Tibial nerve (tissue), 4 donors: ENCODE data around the gene ELFN1. TPM values are rescaled to one million over a fixed set of nuclear protein-coding genes. Genes with fewer than 3 reads are reported as not detected.

Source experiments
- total RNA-seq, 4 donors: library from RNA; depleted of rRNA; stranded (reverse); fragments of >200 nt; gene quantifications; one replicate each; pipeline ENCODE4 v1.1.0, GENCODE V29; 2016

The ELFN1 gene
- total RNA-seq, 4 donors from 2014 or later, result 0.21 to 2.4 (median 1.5) TPM

Other genes with a start within 250 kb of the ELFN1 start
- 100 to 1,000 TPM in 2 of 4 donors, 10 to 100 TPM in 2; 67.6 to 153 (median 104) TPM for gene MICALL2, start 210.8 kb upstream of the ELFN1 start, total RNA-seq
- gene INTS1, start 165.9 kb upstream of the ELFN1 start, total RNA-seq, result 10 to 100 TPM; 45.7 to 81.6 (median 52.3) TPM
- gene MAFK, start 139.6 kb upstream of the ELFN1 start, total RNA-seq, result 100 to 1,000 TPM in 2 of 4 donors, 10 to 100 TPM in 2; 41.3 to 117 (median 74.5) TPM
- gene TMEM184A, start 114.1 kb upstream of the ELFN1 start, total RNA-seq, result 1 to 10 TPM in 1 of 4 donors, under 1 TPM in 1, not detected in 2; 0.66 to 2.5 TPM
- 10 to 100 TPM; 36.3 to 42.3 (median 39.5) TPM for gene PSMG3, start 100.2 kb upstream of the ELFN1 start, total RNA-seq